ENCODE measurements around the gene LAMA2.

Gene LAMA2

DNA sequence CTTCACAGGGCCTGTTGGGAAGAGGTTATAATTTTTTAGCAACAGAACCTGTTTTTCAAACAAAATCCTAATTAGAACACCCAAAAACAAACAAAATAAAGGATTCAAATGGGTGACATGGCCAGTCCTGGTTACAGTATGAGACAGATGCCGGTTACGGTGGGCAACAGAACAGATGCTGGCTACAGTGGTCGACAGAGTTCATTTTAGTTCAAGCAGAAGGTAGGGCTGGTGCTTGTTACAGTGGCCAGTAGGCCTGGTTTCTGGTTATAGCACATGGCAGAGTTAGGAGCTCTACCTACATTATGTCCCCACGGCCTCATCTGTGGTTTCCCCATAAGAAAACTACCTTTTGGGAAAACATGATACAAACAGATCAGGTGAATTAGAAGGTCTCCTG, 327.7 kb downstream of the LAMA2 start:
- no peak overlapping the region for H3K4me3 ChIP-seq (replicated peaks; ENCODE audit: low read depth, low read length)
- no peak for DNase-seq (ENCODE audit: extremely low read depth, low read depth)
- TF ChIP-seq, protein P1, sequence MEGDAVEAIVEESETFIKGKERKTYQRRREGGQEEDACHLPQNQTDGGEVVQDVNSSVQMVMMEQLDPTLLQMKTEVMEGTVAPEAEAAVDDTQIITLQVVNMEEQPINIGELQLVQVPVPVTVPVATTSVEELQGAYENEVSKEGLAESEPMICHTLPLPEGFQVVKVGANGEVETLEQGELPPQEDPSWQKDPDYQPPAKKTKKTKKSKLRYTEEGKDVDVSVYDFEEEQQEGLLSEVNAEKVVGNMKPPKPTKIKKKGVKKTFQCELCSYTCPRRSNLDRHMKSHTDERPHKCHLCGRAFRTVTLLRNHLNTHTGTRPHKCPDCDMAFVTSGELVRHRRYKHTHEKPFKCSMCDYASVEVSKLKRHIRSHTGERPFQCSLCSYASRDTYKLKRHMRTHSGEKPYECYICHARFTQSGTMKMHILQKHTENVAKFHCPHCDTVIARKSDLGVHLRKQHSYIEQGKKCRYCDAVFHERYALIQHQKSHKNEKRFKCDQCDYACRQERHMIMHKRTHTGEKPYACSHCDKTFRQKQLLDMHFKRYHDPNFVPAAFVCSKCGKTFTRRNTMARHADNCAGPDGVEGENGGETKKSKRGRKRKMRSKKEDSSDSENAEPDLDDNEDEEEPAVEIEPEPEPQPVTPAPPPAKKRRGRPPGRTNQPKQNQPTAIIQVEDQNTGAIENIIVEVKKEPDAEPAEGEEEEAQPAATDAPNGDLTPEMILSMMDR (IDR thresholded peaks at IDR 0.05; ENCODE audit: low read depth, low read length, missing control alignments), result no peak

DNA sequence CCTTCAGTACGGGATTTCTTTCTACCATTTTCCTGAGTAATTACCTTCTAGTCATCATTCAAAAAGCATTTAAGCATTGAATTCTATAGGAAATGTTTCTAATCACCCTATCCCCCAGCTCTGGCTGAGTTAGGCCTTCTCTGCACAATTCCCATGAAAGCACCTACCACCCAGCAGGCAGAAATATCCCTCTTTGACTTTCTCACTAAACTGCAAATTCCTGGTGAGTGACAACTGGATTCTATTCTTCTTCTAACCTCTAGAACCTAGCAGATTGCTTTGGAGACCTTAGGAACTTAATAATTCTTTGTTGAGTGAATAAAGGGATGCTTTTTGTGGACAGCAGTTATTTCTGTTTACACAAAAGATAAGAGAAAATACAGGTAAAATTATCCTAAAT, 328.7 kb downstream of the LAMA2 start:
- TF ChIP-seq, protein P1 (IDR thresholded peaks at IDR 0.05; ENCODE audit: low read depth, low read length, missing control alignments), result no peak
- no peak for DNase-seq (ENCODE audit: extremely low read depth, low read depth)
- H3K4me3 ChIP-seq (replicated peaks; ENCODE audit: low read depth, low read length), result no peak overlapping the region

- TF ChIP-seq, protein P1 (IDR thresholded peaks at IDR 0.05; ENCODE audit: low read depth, low read length, missing control alignments), result no peak
- no peak for DNase-seq (ENCODE audit: extremely low read depth, low read depth)
These were observed 329.1 kb downstream of the LAMA2 start for GRCh38 chr6:129212081-129212480.

DNA sequence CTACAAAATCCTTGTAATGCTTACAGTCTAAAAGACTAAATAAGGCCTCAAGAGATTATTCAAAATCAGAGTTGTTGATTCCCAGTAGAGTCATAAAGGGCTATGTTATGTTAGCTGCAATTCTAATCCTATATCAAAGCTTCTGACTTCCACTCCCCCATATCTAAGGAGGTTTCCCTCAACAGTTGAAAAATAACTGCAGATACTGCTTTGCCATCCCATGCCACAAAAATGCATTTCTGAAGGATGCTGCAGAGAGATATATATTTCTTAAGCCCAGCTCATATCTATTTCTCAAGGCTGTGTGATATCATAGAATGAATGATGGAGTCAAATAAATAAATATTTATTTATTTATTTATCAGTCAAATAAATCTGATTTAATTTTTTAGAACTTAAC, 332.3 kb downstream of the LAMA2 start:
- TF ChIP-seq, protein P1 (IDR thresholded peaks at IDR 0.05; ENCODE audit: low read depth, low read length, missing control alignments), result no peak
- DNase-seq (ENCODE audit: extremely low read depth, low read depth), result no peak
- no peak overlapping the region for H3K4me3 ChIP-seq (replicated peaks; ENCODE audit: low read depth, low read length)

More at GRCh38 chr6:129212081-129212480, 329.1 kb downstream of the LAMA2 start:
- no peak overlapping the region for H3K4me3 ChIP-seq (replicated peaks; ENCODE audit: low read depth, low read length)

DNA sequence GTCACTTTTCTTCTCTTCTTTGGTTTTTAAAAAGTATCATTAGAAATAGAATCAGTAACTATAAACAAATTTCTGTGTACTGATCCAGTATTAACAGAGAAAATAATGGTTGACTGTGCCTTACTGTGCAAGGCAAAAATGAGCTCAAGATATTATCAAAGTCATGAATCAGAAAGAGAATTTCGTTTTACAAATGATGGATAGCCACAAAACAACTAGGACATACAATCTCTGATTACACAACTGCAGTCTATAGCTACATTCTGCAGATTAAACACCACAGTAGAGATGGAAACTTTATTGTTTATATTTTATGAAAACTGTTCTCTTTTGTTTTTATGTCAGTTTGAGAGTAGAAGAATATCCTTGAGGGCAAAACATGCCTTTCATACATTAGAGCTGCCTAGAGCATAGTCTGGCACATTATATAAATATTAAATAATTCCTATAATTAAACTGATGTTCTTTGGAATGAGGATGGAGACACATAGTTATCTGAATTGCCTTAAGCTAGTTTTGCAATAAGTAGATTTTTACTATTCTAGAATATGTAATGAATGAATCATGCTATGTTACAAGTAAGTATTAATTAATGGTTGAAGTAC, 333.1 kb downstream of the LAMA2 start:
- no peak for DNase-seq (ENCODE audit: extremely low read depth, low read depth)
- no peak overlapping the region for H3K4me3 ChIP-seq (replicated peaks; ENCODE audit: low read depth, low read length)
- TF ChIP-seq, protein P1 (IDR thresholded peaks at IDR 0.05; ENCODE audit: low read depth, low read length, missing control alignments), result no peak

DNA sequence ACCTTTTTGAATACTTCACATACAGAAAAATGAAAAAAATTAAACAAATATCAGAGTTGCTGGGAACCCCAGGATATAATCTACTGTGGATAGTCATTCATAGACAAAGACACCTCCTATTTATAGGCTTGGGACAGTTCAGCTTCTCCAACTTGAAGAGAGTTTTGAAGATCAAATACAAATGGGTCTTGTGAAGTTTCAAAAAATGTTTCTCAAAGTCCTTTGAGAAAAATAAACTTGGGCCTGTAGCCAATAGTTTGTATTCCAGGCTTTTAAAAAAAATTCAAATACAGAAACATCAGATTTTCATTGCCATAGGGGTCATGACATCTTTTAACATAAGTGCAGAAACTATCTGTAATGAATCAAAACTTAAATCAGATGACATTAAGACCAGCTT, 334.8 kb downstream of the LAMA2 start:
- DNase-seq (ENCODE audit: extremely low read depth, low read depth), result no peak
- TF ChIP-seq, protein P1 (IDR thresholded peaks at IDR 0.05; ENCODE audit: low read depth, low read length, missing control alignments), result no peak
- H3K4me3 ChIP-seq (replicated peaks; ENCODE audit: low read depth, low read length), result no peak overlapping the region

All from HFF-Myc (cell line).